Endometrium (tissue), 2 donors: Measurements from ENCODE around the gene PRRG1.
"Not testable (repeated sequence)": the region's sequence is repeated elsewhere in the genome, so short reads cannot be mapped to it uniquely, and the experiment has no call there.

Experiments
- FAIRE-seq: peaks from 2 replicates; lab custom pipeline; 2012; peaks lifted over from hg19 to GRCh38; lab: Jason Lieb, UNC
- donor health status: control.
- donor health status: control.

The PRRG1 gene

GRCh38 chrX:37378830-37379229 lies 29.7 kb downstream of the PRRG1 start:
- FAIRE-seq, result no peak

GRCh38 chrX:37380256-37380655 lies 31.1 kb downstream of the PRRG1 start:
- FAIRE-seq, result no peak

GRCh38 chrX:37380924-37381323 lies 31.8 kb downstream of the PRRG1 start:
- no peak for FAIRE-seq

GRCh38 chrX:37383313-37383712 lies 34.1 kb downstream of the PRRG1 start:
- no peak for FAIRE-seq

GRCh38 chrX:37388413-37388812 lies 39.2 kb downstream of the PRRG1 start:
- no peak for FAIRE-seq

- FAIRE-seq, result no peak
These were observed 56.8 kb downstream of the PRRG1 start for GRCh38 chrX:37405956-37406355.

GRCh38 chrX:37407736-37408135 lies 58.6 kb downstream of the PRRG1 start:
- FAIRE-seq, result no peak

GRCh38 chrX:37409278-37409677 lies 60.1 kb downstream of the PRRG1 start:
- FAIRE-seq, result no peak

GRCh38 chrX:37420185-37420584 lies 71.0 kb downstream of the PRRG1 start:
- FAIRE-seq, result no peak

GRCh38 chrX:37420756-37421155 lies 71.6 kb downstream of the PRRG1 start:
- FAIRE-seq, result no peak

- no peak for FAIRE-seq
These were observed 74.9 kb downstream of the PRRG1 start for GRCh38 chrX:37424000-37424429.

- FAIRE-seq, result no peak
These were observed 76.2 kb downstream of the PRRG1 start for GRCh38 chrX:37425370-37425769.

GRCh38 chrX:37428962-37429361 lies 79.8 kb downstream of the PRRG1 start:
- not testable (repeated sequence) for FAIRE-seq

GRCh38 chrX:37434362-37434761 lies 85.2 kb downstream of the PRRG1 start:
- FAIRE-seq, result no peak

GRCh38 chrX:37437160-37437559 lies 88.0 kb downstream of the PRRG1 start:
- no peak for FAIRE-seq

GRCh38 chrX:37441377-37441776 lies 92.2 kb downstream of the PRRG1 start:
- no peak for FAIRE-seq

- FAIRE-seq, result no peak
These were observed 96.0 kb downstream of the PRRG1 start for GRCh38 chrX:37445182-37445581.

- no peak for FAIRE-seq
These were observed 104.7 kb downstream of the PRRG1 start for GRCh38 chrX:37453821-37454220.

- no peak for FAIRE-seq
These were observed 105.5 kb downstream of the PRRG1 start for GRCh38 chrX:37454537-37455285.

- no peak for FAIRE-seq
These were observed 106.2 kb downstream of the PRRG1 start for GRCh38 chrX:37455381-37455780.

GRCh38 chrX:37460285-37460684 lies 111.1 kb downstream of the PRRG1 start:
- FAIRE-seq, result not testable (repeated sequence)

GRCh38 chrX:37462346-37462745 lies 113.2 kb downstream of the PRRG1 start:
- no peak for FAIRE-seq

- FAIRE-seq, result no peak
These were observed 119.1 kb downstream of the PRRG1 start for GRCh38 chrX:37468124-37468739.

- FAIRE-seq, result no peak
These were observed 121.5 kb downstream of the PRRG1 start for GRCh38 chrX:37470711-37471110.
